Neural cell (in vitro differentiated cells): ENCODE data around the gene RWDD3. TPM values are rescaled to one million over a fixed set of nuclear protein-coding genes. Genes with fewer than 3 reads are reported as not detected.

Experiments
- H2AFZ ChIP-seq: fragments of 200-600, 300-800 bp; sonication (generic), shearing (Covaris generic); 2 replicates; pipeline ENCODE4 v1.6.0; 2014; ENCODE audit warnings: low read depth, mild to moderate bottlenecking, antibody characterized with exemption, low read length, moderate library complexity
- H3F3A ChIP-seq: fragments of 200-600 bp; shearing (Covaris generic); 2 replicates; pipeline ENCODE4 v1.6.1; 2016; ENCODE audit warnings: mild to moderate bottlenecking, moderate library complexity, mixed read lengths, antibody characterized with exemption, low read length; ENCODE audit not compliant: insufficient read depth, poor library complexity, severe bottlenecking
- H3K27ac ChIP-seq: fragments of 200-600, 300-800 bp; sonication (generic), shearing (Covaris generic); 2 replicates; pipeline ENCODE4 v1.5.1; 2014; ENCODE audit warnings: mild to moderate bottlenecking, low read length, moderate library complexity
- H3K27me3 ChIP-seq: fragments of 300-800, 200-600 bp; sonication (generic), shearing (Covaris generic); 2 replicates; pipeline ENCODE4 v1.6.0; 2014; ENCODE audit warnings: mild to moderate bottlenecking, low read depth, low read length, moderate library complexity; ENCODE audit not compliant: insufficient read depth
- H3K36me3 ChIP-seq: fragments of 300-800, 200-600 bp; sonication (generic), shearing (Covaris generic); 2 replicates; pipeline ENCODE4 v1.5.1; 2014; ENCODE audit warnings: mild to moderate bottlenecking, antibody characterized with exemption, low read length, moderate library complexity; ENCODE audit not compliant: insufficient read depth
- H3K4me2 ChIP-seq: fragments of 300-800, 200-600 bp; sonication (generic), shearing (Covaris generic); 2 replicates; pipeline ENCODE4 v1.6.0; 2014; ENCODE audit warnings: mild to moderate bottlenecking, low read length
- H3K4me3 ChIP-seq: fragments of 300-800, 200-600 bp; sonication (generic), shearing (Covaris generic); 2 replicates; pipeline ENCODE4 v1.5.1; 2014; ENCODE audit warnings: mild to moderate bottlenecking, low read length, moderate library complexity
- H3K79me2 ChIP-seq: fragments of 200-600 bp; shearing (Covaris generic); replicated peaks from 2 replicates; pipeline ENCODE4 v1.6.0; 2014; ENCODE audit warnings: mild to moderate bottlenecking, low read length, moderate library complexity; ENCODE audit not compliant: insufficient read depth
- H3K9ac ChIP-seq: fragments of 300-800, 200-600 bp; sonication (generic), shearing (Covaris generic); 2 replicates; pipeline ENCODE4 v1.6.1; 2016; ENCODE audit warnings: mild to moderate bottlenecking, low read length, mixed read lengths
- H3K9me2 ChIP-seq: fragments of 200-600 bp; shearing (Covaris generic); 2 replicates; pipeline ENCODE4 v1.6.1; 2016; ENCODE audit warnings: mild to moderate bottlenecking, low read length, mixed read lengths; ENCODE audit not compliant: insufficient read depth
- H3K9me3 ChIP-seq: fragments of 200-600, 300-800 bp; sonication (generic), shearing (Covaris generic); 2 replicates; pipeline ENCODE4 v1.6.1; 2016; ENCODE audit warnings: mild to moderate bottlenecking, mixed run types, low read length, moderate library complexity, mixed read lengths
- H4K20me1 ChIP-seq: fragments of 200-600 bp; shearing (Covaris generic); 2 replicates; pipeline ENCODE4 v1.6.1; 2016; ENCODE audit warnings: mild to moderate bottlenecking, mixed run types; ENCODE audit not compliant: insufficient read depth
- EP300 ChIP-seq: fragments of 450-650 bp; conservative IDR thresholded peaks from 2 replicates; pipeline ENCODE4 v1.6.1; 2014; ENCODE audit warnings: antibody characterized with exemption, mild to moderate bottlenecking, moderate library complexity; ENCODE audit not compliant: poor library complexity, severe bottlenecking
- EZH2 ChIP-seq: fragments of 200-600, 300-800 bp; shearing (Covaris generic), sonication (generic); IDR thresholded peaks from 2 replicates; pipeline ENCODE4 v1.6.1; 2014; ENCODE audit warnings: antibody characterized with exemption, low read length, borderline replicate concordance, mild to moderate bottlenecking; ENCODE audit not compliant: insufficient read depth, poor library complexity, severe bottlenecking
- MXI1 ChIP-seq: fragments of 450-650 bp; conservative IDR thresholded peaks from 2 replicates; pipeline ENCODE4 v1.6.1; 2014; ENCODE audit warnings: antibody characterized with exemption, mild to moderate bottlenecking; ENCODE audit not compliant: poor library complexity, severe bottlenecking
- POLR2AphosphoS5 ChIP-seq: IDR thresholded peaks from 2 replicates; pipeline ENCODE4 v1.6.1; 2012
- RAD21 ChIP-seq: fragments of 450-650 bp; conservative IDR thresholded peaks from 2 replicates; pipeline ENCODE4 v1.6.1; 2014; ENCODE audit warnings: antibody characterized with exemption, mild to moderate bottlenecking, moderate library complexity
- SMC3 ChIP-seq: fragments of 450-650 bp; conservative IDR thresholded peaks from 2 replicates; pipeline ENCODE4 v1.6.1; 2014; ENCODE audit warnings: antibody characterized with exemption, mild to moderate bottlenecking, moderate library complexity; ENCODE audit not compliant: poor library complexity
- TAF1 ChIP-seq: IDR thresholded peaks from 2 replicates; pipeline ENCODE4 v1.6.1; 2012; ENCODE audit warnings: low read depth
- polyA plus RNA-seq: library from polyadenylated mRNA; depleted of rRNA; stranded (reverse); fragments of >200 nt; gene quantifications from 2 replicates; pipeline ENCODE4 v1.2.3, GENCODE V29; 2014
- TF ChIP-seq, protein P1 (sequence below): fragments of 450-650 bp; IDR thresholded peaks from 2 replicates; pipeline ENCODE4 v1.5.1; 2014; ENCODE audit warnings: antibody characterized with exemption, mild to moderate bottlenecking, moderate library complexity; ENCODE audit not compliant: poor library complexity, severe bottlenecking
- TF ChIP-seq, protein P2 (sequence below): IDR thresholded peaks from 2 replicates; pipeline ENCODE4 v1.6.1; 2012; ENCODE audit warnings: borderline replicate concordance

Gene RWDD3
- polyA plus RNA-seq, 1 donor from 2014 or later: 41.1 TPM

DNA sequence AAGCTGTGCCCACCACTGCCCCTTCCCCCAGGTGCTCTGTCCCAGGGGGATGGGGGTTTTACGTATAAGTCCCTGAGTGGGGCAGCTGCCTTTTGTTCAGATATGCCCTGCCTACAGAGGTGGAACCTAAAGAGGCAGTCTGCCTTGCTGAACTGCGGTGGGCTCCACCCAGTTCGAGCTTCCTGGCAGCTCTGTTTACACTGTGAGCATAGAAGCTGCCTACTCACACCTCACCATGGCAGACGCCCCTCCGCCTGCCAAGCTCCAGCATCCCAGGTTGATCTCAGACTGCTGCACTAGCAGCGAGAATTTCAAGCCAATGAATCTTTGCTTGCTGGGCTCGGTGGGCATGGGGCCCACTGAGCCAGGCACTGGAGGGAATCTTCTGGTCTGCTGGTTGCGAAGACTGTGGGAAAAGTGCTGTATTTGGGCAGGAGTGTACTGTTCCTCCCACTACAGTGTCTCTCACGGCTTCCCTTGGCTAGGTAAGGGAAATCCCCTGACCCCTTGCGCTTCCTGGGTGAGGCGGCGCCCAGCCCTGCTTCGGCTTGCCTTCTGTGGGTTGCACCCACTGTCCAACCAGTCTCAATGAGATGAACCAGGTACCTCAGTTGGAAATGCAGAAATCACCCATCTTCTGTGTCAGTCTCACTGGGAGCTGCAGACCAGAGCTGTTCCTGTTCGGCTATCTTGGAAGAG is 17.6 kb upstream of the RWDD3 start:
- no peaks in the 10 kb centered on the region for H3K9me2 ChIP-seq
- no peak overlapping the region for H3K27ac ChIP-seq
- no peaks in the 10 kb centered on the region for H3K36me3 ChIP-seq
- H3F3A ChIP-seq: no peaks in the 10 kb centered on the region
- H3K27me3 ChIP-seq: no peaks in the 10 kb centered on the region
- H3K9ac ChIP-seq: no peak overlapping the region
- H3K9me3 ChIP-seq: no peaks in the 10 kb centered on the region
- no peak overlapping the region for H3K4me3 ChIP-seq
- no peak overlapping the region for H3K4me2 ChIP-seq
- H3K79me2 ChIP-seq: no peaks in the 10 kb centered on the region
- H2AFZ ChIP-seq: no peak overlapping the region
- TF ChIP-seq, protein P1, sequence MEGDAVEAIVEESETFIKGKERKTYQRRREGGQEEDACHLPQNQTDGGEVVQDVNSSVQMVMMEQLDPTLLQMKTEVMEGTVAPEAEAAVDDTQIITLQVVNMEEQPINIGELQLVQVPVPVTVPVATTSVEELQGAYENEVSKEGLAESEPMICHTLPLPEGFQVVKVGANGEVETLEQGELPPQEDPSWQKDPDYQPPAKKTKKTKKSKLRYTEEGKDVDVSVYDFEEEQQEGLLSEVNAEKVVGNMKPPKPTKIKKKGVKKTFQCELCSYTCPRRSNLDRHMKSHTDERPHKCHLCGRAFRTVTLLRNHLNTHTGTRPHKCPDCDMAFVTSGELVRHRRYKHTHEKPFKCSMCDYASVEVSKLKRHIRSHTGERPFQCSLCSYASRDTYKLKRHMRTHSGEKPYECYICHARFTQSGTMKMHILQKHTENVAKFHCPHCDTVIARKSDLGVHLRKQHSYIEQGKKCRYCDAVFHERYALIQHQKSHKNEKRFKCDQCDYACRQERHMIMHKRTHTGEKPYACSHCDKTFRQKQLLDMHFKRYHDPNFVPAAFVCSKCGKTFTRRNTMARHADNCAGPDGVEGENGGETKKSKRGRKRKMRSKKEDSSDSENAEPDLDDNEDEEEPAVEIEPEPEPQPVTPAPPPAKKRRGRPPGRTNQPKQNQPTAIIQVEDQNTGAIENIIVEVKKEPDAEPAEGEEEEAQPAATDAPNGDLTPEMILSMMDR: no peak
- no peak for TF ChIP-seq RAD21
- no peak for TF ChIP-seq SMC3
- TF ChIP-seq, protein P2, sequence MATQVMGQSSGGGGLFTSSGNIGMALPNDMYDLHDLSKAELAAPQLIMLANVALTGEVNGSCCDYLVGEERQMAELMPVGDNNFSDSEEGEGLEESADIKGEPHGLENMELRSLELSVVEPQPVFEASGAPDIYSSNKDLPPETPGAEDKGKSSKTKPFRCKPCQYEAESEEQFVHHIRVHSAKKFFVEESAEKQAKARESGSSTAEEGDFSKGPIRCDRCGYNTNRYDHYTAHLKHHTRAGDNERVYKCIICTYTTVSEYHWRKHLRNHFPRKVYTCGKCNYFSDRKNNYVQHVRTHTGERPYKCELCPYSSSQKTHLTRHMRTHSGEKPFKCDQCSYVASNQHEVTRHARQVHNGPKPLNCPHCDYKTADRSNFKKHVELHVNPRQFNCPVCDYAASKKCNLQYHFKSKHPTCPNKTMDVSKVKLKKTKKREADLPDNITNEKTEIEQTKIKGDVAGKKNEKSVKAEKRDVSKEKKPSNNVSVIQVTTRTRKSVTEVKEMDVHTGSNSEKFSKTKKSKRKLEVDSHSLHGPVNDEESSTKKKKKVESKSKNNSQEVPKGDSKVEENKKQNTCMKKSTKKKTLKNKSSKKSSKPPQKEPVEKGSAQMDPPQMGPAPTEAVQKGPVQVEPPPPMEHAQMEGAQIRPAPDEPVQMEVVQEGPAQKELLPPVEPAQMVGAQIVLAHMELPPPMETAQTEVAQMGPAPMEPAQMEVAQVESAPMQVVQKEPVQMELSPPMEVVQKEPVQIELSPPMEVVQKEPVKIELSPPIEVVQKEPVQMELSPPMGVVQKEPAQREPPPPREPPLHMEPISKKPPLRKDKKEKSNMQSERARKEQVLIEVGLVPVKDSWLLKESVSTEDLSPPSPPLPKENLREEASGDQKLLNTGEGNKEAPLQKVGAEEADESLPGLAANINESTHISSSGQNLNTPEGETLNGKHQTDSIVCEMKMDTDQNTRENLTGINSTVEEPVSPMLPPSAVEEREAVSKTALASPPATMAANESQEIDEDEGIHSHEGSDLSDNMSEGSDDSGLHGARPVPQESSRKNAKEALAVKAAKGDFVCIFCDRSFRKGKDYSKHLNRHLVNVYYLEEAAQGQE: no peak
- TF ChIP-seq EZH2: no peak
- no peak for TF ChIP-seq MXI1
- no peak for TF ChIP-seq TAF1
- no peaks in the 10 kb centered on the region for H4K20me1 ChIP-seq

DNA sequence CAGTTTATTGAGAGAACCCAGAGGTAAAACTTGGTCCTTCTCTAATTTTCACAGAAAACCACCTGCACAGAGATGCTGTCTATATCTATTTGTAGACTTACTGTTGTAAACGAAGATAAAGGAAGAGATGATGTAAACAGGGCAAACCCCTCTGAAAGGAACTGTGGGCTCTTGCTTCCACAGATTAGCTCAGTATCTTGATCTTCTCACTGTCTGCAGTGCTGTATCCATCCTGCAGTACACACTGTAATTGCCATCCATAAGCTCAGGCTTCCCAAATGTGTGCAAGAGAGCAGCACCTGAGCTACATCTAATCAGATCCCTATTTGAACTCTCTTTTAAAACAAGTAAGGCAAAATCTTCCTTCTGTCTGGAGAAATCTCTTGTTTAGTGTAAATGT is 16.6 kb upstream of the RWDD3 start:
- TF ChIP-seq SMC3 (no peak), EZH2 (no peak), POLR2AphosphoS5 (no peak), MXI1 (no peak), TAF1 (no peak), EP300 (no peak), RAD21 (no peak)
- TF ChIP-seq, protein P1: no peak
- TF ChIP-seq, protein P2: no peak
- no peak overlapping the region for H3K4me3 ChIP-seq
- H3K9me3 ChIP-seq: no peaks in the 10 kb centered on the region
- H2AFZ ChIP-seq: no peak overlapping the region
- H3F3A ChIP-seq: no peaks in the 10 kb centered on the region
- H3K27me3 ChIP-seq: no peaks in the 10 kb centered on the region
- no peak overlapping the region for H3K4me2 ChIP-seq
- no peaks in the 10 kb centered on the region for H4K20me1 ChIP-seq
- H3K36me3 ChIP-seq: no peaks in the 10 kb centered on the region
- no peaks in the 10 kb centered on the region for H3K79me2 ChIP-seq
- H3K9ac ChIP-seq: no peak overlapping the region
- H3K27ac ChIP-seq: no peak overlapping the region
- H3K9me2 ChIP-seq: no peaks in the 10 kb centered on the region
